ENCODE results near the gene POLR2F. TPM values are rescaled to one million over a fixed set of nuclear protein-coding genes. Genes with fewer than 3 reads are reported as not detected.

The POLR2F gene
- total RNA-seq, 4 donors from 2014 or later, result 33.3 to 83.9 (median 57.6) TPM

DNA sequence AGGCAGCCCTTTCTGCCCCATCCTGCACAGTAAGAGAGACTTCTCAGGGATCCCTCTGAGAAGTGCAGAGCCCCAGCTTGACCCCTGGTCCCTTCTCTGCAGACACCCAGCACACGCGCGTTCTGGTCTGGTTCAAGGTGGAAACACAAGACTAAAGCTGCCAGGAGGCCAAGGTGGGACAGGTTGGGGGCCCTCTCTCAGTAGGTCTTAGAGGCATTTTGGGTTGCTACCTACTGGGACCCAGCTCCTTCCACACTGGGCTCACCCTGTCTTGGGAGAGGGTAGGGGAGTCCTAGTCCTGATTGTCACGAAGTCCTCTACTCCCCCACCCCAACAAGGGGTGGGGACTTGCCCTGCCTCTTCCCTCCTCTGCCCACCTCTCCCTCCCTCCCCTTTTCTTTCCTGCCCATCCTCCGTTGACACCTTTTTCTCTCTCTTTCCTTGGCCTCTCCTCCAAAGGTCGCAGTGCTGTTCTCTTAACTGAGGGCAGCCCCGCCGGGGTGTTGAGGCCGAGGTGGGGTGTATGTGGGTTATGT lies 31.6 kb downstream of the POLR2F start:
- DNase-seq (ENCODE audit: low spot score in 2 of 2), result no peak
- no peak overlapping the region for H3K4me3 ChIP-seq (ENCODE audit: low read depth, poor library complexity, severe bottlenecking)
- WGBS, 2 donors, result 82 to 87% methylated on average over 9 of the region's 9 CpGs
- TF ChIP-seq POLR2A (IDR thresholded peaks at IDR 0.05), result no peak
- TF ChIP-seq, protein P1, sequence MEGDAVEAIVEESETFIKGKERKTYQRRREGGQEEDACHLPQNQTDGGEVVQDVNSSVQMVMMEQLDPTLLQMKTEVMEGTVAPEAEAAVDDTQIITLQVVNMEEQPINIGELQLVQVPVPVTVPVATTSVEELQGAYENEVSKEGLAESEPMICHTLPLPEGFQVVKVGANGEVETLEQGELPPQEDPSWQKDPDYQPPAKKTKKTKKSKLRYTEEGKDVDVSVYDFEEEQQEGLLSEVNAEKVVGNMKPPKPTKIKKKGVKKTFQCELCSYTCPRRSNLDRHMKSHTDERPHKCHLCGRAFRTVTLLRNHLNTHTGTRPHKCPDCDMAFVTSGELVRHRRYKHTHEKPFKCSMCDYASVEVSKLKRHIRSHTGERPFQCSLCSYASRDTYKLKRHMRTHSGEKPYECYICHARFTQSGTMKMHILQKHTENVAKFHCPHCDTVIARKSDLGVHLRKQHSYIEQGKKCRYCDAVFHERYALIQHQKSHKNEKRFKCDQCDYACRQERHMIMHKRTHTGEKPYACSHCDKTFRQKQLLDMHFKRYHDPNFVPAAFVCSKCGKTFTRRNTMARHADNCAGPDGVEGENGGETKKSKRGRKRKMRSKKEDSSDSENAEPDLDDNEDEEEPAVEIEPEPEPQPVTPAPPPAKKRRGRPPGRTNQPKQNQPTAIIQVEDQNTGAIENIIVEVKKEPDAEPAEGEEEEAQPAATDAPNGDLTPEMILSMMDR (IDR thresholded peaks at IDR 0.05), result no peak
- intact Hi-C loops (cut with DNase I; ENCODE audit: low total_unique reads), result no loop called here

DNA sequence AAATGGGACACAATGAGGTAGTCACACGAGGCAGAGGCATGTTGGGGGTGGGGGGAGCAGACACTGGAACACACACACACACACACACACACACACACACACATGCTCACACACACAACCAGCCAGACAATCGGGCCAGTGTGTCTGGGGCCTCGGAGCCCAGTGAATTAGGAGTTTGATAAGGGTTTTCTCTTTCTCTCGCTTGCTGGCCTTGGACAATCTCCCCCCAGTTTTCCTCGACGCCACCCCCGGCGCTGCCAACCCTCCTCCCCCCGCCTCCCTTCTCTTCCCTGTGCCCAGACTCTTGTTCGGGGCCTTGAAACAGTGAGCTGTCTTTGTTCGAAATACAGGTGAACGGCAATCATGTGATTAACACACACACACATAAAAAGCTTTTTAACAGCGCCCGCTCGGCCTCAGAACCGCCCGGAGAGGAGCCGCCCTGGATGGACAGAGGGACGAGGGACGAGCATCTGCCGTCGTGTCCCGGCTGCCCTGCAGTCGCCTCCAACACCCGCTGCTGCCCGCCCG lies 32.3 kb downstream of the POLR2F start:
- intact Hi-C loops (cut with DNase I; ENCODE audit: low total_unique reads), result no loop called here
- TF ChIP-seq POLR2A (IDR thresholded peaks at IDR 0.05), result no peak
- TF ChIP-seq, protein P1 (IDR thresholded peaks at IDR 0.05), result no peak
- 87 to 89% methylated on average over 17 to 27 of the region's 27 CpGs for WGBS, 2 donors
- no peak overlapping the region for H3K4me3 ChIP-seq (ENCODE audit: low read depth, poor library complexity, severe bottlenecking)
- DNase-seq (ENCODE audit: low spot score in 2 of 2), result no peak

DNA sequence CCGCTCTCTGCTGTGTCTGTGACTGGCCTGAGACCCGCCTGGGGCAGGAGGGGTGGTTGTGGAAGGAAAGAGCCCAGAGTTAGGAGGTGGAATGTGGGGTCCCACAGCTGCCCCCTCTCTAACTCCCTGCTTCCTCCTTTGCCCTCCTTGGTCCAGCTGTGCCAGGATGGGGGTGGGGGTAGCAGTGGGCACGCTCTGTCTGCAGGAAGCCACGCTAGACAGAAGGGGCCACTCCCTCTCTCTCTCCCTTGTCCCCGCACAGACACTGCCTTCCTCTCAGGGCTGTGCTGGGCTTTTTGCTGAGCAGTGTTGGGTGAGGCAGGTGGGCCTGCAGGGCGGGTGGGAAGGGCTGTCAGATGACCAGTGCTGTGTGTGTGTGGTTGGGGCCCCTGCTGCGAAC lies 32.9 kb downstream of the POLR2F start:
- DNase-seq (ENCODE audit: low spot score in 2 of 2), result no peak
- intact Hi-C loops (cut with DNase I; ENCODE audit: low total_unique reads), result no loop called here
- no peak overlapping the region for H3K4me3 ChIP-seq (ENCODE audit: low read depth, poor library complexity, severe bottlenecking)
- TF ChIP-seq, protein P1 (IDR thresholded peaks at IDR 0.05), result no peak
- no peak for TF ChIP-seq POLR2A (IDR thresholded peaks at IDR 0.05)
- WGBS, 2 donors, result 73 to 78% methylated on average over 7 of the region's 7 CpGs

DNA sequence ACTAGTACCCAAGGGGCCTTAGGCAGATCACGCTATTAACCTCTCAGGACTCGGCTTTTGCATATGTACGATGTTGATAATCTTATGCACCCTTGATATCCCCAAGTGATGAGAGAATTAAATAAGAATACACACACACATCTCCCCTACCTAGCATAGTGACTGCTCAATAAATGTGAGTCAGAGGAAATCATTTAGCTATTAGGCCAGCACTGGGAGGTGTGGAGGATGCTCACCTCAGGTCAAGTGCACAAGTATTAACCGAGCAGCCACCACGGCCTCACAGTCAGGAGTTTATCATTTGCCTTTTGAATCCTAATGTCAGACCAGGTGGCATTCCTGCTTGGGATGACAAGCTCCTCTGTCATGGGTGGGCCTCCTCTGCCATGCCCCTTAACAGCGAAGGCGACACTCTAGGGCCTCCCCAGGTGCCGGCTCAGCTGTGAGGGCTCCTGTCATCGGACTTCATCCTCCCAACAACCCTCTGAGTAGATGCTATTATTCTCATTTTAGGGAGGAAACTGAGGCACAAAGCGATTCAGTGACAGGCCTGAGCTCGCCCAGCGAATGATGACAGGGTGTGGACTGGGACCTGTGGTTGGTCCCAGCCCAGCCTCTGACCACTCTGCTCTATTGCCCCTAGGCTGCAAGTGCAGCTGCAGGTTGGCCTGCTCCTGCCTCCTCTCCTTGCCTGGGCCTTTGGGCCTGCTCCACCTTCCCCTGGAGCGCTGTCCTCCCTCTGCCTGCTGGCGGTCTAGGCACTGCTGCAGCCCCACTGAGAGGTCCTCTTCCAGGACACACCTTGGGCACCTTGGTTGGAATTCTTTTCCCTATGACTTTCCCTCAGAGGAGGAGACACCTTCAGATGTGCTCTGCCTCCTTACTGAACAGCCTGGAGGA lies 35.9 kb downstream of the POLR2F start:
- no peak overlapping the region for H3K4me3 ChIP-seq (ENCODE audit: low read depth, poor library complexity, severe bottlenecking)
- intact Hi-C loops (cut with DNase I; ENCODE audit: low total_unique reads), result no loop called here
- no peak for TF ChIP-seq POLR2A (IDR thresholded peaks at IDR 0.05)
- TF ChIP-seq, protein P1 (IDR thresholded peaks at IDR 0.05), result no peak
- no peak for DNase-seq (ENCODE audit: low spot score in 2 of 2)
- 85 to 92% methylated on average over 14 of the region's 14 CpGs for WGBS, 2 donors

DNA sequence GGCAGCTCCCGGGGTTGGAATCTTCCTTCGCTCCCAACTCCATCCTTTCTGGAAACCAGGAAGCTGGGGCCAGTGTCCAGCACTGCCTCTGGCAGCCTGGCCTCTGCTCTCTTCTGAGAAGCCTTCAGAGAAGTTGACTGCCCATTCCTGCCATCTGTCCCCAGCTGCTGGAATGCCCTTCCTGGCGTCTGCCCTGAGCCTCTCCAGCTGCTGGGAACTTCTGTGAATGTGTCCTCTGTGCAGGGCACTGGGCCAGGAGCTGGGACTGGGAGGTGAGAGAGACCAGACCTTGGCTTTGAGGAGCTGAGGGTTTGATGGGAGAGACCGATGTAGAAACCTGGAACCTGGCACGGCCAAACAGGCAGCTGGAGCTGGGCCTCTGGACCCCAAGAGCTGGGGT lies 36.8 kb downstream of the POLR2F start:
- WGBS, 2 donors, result 80 to 85% methylated on average over 5 of the region's 5 CpGs

More for the DNA sequence above, 36.8 kb downstream of the POLR2F start:
- DNase-seq (ENCODE audit: low spot score in 2 of 2), result no peak
- no peak overlapping the region for H3K4me3 ChIP-seq (ENCODE audit: low read depth, poor library complexity, severe bottlenecking)
- TF ChIP-seq POLR2A (IDR thresholded peaks at IDR 0.05), result no peak
- TF ChIP-seq, protein P1 (IDR thresholded peaks at IDR 0.05), result no peak
- intact Hi-C loops (cut with DNase I; ENCODE audit: low total_unique reads), result no loop called here

All from lower leg skin (tissue), 4 donors.